IPS DF 4.7 (cell line): ENCODE results near the gene DDI2.
"Not testable (repeated sequence)": the region's sequence is repeated elsewhere in the genome, so short reads cannot be mapped to it uniquely, and the experiment has no call there.

Experiments used
- DNase-seq: peaks from one replicate; pipeline ENCODE4 v3.0.0-alpha.2; 2013; ENCODE audit warnings: low spot score; ENCODE audit errors: extremely low read depth

Gene DDI2

GRCh38 chr1:15636436-15636835, 19.2 kb downstream of the DDI2 start:
- DNase-seq = no peak

GRCh38 chr1:15637826-15638225, 20.6 kb downstream of the DDI2 start:
- no peak for DNase-seq

GRCh38 chr1:15639262-15639661, 22.0 kb downstream of the DDI2 start:
- no peak for DNase-seq

- no peak for DNase-seq
These were observed 22.7 kb downstream of the DDI2 start for GRCh38 chr1:15639931-15640330.

- DNase-seq = no peak
These were observed 23.4 kb downstream of the DDI2 start for GRCh38 chr1:15640667-15641066.

- no peak for DNase-seq
These were observed 32.7 kb downstream of the DDI2 start for GRCh38 chr1:15649937-15650336.

GRCh38 chr1:15650433-15650832, 33.2 kb downstream of the DDI2 start:
- no peak for DNase-seq

- DNase-seq = not testable (repeated sequence)
These were observed 34.9 kb downstream of the DDI2 start for GRCh38 chr1:15652130-15652529.

GRCh38 chr1:15654091-15654690, 36.9 kb downstream of the DDI2 start:
- DNase-seq = no peak

- DNase-seq = no peak
These were observed 39.2 kb downstream of the DDI2 start for GRCh38 chr1:15656464-15656863.

GRCh38 chr1:15657021-15657420, 39.8 kb downstream of the DDI2 start:
- DNase-seq = no peak

- DNase-seq = no peak
These were observed 42.9 kb downstream of the DDI2 start for GRCh38 chr1:15660151-15660550.

- DNase-seq = no peak
These were observed 45.2 kb downstream of the DDI2 start for GRCh38 chr1:15662477-15662876.

GRCh38 chr1:15663925-15664324, 46.7 kb downstream of the DDI2 start:
- no peak for DNase-seq

GRCh38 chr1:15667362-15667761, 50.1 kb downstream of the DDI2 start:
- DNase-seq = no peak

- DNase-seq = no peak
These were observed 51.0 kb downstream of the DDI2 start for GRCh38 chr1:15668089-15668754.

GRCh38 chr1:15669074-15669473, 51.8 kb downstream of the DDI2 start:
- DNase-seq = no peak

GRCh38 chr1:15669864-15670263, 52.6 kb downstream of the DDI2 start:
- DNase-seq = no peak

- DNase-seq = no peak
These were observed 54.2 kb downstream of the DDI2 start for GRCh38 chr1:15671430-15671829.

- no peak for DNase-seq
These were observed 57.3 kb downstream of the DDI2 start for GRCh38 chr1:15674386-15675159.

- no peak for DNase-seq
These were observed 58.8 kb downstream of the DDI2 start for GRCh38 chr1:15676010-15676409.
